GM19043 (cell line): ENCODE measurements around the gene MITF.

Source experiments
- ATAC-seq: cut with Tn5 transposase; IDR thresholded peaks from one replicate; pipeline ENCODE4 v1.9.1; 2021; ENCODE audit warnings: low read depth; ENCODE audit not compliant: unreplicated experiment

MITF gene

GRCh38 chr3:69739204-69740102, at the start of gene MITF:
TSS of gene MITF (plus strand) at chr3:69739464. CDS start at chr3:69739598, 134 bp downstream.
- peak; percentile 95 for ATAC-seq

GRCh38 chr3:69691860-69692259, 47.4 kb upstream of the MITF start:
- ATAC-seq, result no peak

GRCh38 chr3:69692761-69693160, 46.5 kb upstream of the MITF start:
- no peak for ATAC-seq

DNA sequence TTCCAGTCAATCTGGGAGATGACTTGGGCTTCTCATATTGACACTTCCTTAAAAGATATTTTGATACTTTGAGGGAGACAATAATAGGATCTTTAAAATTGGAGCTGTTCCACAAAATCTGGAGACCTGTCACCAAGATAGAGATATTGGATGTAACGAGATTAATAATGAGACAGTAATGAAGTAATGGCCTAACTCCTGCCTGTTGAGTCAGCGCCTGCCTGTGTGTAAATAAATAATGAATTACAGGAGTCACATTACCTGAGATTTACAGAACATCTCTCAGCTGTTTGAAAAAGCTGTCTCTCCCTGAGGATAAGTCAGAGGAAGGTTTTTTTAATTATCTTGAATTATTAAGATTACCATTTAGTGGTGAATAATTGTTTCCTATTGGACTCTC, 43.8 kb upstream of the MITF start:
- no peak for ATAC-seq

GRCh38 chr3:69695933-69696332, 43.3 kb upstream of the MITF start:
- ATAC-seq, result no peak

DNA sequence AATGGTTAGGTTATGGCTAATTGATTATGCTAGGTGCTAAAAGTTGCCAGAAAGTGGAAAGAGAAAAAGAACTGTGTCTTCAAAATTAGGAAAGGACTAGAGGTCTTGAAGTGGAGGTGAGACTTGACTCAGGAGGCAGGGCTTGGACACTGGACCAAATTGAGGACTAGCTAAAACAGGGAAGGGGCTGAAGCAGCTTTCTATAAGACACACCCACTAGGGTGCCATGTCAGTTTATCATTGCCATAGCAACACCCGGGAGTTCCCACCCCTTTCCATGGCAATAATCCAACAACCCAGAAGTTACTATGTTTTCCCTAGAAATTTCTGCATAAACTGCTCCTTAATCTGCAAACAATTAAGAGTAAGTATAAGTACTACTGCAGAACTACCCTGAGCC, 42.9 kb upstream of the MITF start:
- ATAC-seq, result no peak

GRCh38 chr3:69697381-69697780, 41.9 kb upstream of the MITF start:
- ATAC-seq, result no peak

DNA sequence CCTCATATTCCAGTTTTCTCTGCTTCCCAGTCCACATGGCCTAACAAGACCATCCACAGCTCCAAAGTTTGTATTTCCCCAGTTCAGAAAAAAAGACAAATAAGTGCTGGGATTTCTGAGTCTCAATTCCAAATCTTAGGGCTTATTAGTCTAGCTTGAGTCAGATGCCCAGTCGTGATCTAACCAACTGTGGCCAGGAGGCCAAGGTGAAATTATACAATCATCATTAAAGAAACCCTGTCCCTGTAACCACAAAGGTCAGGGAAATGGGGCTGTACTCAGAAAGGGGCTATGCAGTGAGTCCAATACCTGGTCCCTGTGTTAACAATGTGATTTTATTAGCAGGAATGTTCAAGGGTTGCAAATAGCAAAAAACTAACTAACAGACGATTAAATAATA, 40.5 kb upstream of the MITF start:
- no peak for ATAC-seq

GRCh38 chr3:69699183-69699582, 40.1 kb upstream of the MITF start:
- no peak for ATAC-seq

DNA sequence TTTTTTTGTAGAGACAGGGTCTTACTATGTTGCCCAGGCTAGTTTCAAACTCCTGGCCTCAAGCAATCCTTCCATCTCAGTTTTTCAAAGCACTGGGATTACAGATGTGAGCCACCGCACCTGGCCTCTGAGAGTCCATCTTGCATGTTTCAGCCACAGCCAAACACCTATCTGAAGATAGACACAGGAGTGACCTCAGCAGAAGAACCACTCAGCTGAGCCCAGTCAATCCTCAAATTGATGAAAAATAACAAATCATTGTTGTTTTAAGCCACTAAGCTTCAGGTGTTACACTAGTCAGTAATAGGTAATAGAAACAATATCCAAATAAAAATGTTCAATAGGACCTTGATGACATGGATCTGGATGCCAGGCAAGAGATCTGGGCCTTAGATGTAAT, 38.3 kb upstream of the MITF start:
- no peak for ATAC-seq

DNA sequence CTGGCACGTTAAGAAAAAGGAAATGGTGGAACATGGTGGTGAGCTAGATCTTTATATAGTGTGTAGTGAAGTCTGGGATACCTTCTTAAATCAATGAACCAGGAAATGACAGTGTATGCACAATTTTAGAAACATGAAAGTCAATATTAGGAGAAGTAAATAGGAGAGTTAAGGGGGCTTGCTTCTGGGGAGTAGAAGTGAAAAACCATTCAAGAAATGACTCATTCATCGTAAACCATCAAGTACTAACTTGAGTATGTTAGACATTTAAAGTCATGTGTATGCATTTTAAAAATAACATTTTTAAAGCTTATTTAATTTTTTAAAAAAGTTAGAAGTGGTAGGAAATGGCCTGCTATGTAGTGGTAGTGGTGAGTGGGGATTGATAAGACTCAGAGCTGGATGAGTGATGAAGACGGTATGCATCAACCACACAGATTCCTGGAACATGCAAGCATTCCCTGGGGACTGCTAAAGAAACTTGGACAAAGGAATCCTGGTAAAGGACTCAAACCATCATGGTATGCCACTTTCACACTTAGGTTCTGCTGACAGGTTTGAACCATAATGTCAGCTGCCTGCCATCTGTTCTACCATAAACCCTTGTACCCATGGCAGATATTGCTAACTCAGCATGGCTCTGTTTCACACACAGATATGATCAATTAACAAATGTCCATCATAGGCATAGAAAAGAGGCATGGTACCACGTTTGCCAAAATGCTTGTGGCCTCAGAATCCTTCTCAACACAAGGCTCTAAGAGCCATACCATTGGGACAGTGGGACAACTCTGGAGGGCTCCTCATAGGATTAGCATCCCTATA, 28.9 kb upstream of the MITF start:
- no peak for ATAC-seq

GRCh38 chr3:69712269-69712668, 27.0 kb upstream of the MITF start:
- no peak for ATAC-seq

DNA sequence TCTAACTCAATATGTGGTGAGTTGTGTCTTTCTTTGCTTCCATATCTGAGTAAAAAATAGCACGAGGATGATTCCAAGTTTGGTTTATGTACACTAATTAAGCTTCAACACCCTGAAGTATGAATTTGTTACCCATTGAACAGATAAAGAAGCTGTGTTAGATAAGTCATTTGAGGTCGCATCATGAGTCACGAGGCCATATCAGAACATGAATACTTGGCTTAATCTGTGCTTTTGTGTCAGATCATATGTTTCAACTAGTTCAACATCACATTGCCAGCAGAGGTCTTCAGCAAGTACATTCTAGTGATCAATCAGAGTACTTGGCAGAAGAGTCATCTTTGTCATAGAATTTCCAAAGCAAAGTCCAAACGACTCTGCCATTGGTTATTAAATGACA, 26.3 kb upstream of the MITF start:
- no peak for ATAC-seq

DNA sequence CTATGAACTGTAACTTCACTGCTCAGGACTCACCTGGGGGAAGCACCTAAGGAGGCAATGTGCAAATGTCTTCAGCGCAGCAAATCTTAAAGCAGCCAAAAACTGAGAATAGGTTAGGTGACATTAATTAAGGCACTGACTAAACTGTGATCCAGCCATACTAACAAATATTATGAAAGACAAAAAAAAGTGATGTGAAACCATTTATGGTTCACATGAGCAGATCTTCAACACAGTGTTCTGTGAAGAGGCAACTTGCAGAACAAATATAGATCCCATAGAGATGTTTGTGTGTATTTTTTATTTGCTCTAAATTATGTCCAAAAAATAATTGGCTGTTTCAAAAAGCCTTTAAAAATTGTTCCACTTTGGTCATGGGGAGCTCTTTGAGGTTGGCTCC, 24.1 kb upstream of the MITF start:
- no peak for ATAC-seq

DNA sequence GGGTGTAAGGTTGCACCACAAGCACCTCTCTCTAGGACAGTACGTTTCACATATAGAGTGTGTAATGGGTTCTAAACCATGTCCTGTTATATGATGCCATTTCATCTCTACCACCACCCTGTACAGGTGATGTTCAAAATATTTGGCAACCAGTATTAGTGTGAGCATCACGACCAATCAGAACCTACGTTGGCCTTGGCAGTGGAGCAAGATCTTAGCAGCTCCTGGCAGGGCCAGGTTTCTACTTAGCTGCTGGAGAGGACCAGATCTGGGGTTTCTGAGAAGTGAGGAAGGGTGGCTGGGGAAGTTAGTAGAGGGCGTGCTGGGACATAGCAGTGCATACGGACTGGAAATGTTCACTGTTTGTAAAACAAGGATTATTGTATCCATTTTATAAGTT, 23.1 kb upstream of the MITF start:
- ATAC-seq, result no peak

- ATAC-seq, result no peak
Measured at GRCh38 chr3:69718866-69719586, 20.2 kb upstream of the MITF start.

DNA sequence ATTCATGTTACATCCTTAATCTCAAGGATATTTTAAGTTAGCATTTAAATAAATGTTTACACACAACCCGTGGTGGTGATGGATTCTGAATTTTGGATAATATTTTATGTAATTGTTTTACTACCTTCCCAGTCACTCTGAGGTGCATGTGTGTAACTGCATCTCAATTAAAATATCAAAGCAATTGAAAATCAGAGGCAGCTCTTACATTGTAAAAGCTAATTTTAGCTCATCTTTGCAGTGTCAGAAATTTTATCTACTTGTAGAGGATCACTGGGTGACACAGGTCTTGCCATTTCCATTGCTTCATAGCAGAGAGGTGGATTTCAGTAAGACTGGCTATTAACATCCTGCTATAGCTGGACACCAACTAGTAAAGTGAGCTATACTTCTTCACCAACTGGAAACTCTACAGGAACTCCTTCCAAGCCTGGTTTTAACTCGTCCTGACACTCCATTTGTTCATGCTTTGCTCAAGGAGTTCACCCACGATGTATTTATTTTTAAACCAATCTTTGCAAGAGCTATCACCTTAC, 19.6 kb upstream of the MITF start:
- no peak for ATAC-seq

DNA sequence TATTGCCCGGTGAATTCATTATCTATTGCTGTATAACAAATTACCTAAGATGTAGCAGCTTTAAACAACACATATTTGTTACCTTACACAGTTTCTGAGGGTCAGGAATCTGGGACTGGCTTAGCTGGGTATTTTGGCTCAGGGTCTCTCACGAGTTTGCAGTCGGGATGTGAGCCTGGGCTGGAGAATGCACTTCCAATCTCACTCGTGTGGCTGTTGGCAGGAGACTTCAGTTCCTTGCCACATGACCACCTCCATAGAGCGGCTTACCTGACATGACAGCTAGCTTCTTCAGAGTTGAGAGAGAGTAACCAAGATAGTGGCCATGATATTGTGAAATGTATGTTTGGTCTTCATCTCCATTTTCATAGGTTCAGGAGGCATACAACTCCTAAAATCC, 18.4 kb upstream of the MITF start:
- ATAC-seq, result no peak

- ATAC-seq, result no peak
Measured at GRCh38 chr3:69723389-69723788, 15.9 kb upstream of the MITF start.

DNA sequence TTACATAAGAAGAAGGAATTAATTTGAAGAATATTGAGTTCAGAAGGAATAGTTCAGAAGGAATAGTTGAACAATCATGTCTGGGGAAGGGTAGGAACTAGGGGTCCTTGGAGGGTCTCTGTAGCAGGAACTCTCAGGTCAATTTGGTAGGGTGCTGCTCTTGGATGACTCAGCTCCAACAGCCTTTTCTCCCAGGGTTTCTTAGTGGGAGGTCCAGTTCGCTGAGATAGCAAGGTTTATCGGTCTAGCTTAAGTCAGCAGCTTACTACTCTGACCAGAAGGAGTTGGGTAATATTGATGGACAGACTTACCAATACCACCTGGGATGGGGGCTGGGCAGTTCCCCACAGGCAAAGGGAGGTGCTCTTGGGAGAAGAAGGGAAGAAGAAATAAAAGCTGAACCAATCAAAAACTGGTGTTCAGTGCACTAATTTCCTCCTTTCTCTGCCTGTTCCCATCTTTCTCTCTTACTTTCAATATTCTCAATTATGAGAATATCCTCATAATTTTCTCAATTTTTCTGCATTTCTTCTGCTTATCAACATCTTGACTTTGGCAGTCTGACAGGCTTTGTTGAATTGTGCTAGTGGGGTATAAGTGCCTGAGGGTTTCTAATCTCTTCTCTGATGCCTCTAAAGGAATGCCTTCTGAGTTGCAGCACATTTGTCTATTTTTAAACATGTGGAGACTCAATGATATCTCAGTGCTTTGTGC, 14.4 kb upstream of the MITF start:
- no peak for ATAC-seq
